GM18870 (cell line): ENCODE results near the gene FLNA.
"Not testable (repeated sequence)": the region's sequence is repeated elsewhere in the genome, so short reads cannot be mapped to it uniquely, and the experiment has no call there.

Experiments used
- ATAC-seq: cut with Tn5 transposase; IDR thresholded peaks from one replicate; pipeline ENCODE4 v1.9.1; 2021; ENCODE audit warnings: moderate library complexity; ENCODE audit not compliant: unreplicated experiment

The FLNA gene, protein sequence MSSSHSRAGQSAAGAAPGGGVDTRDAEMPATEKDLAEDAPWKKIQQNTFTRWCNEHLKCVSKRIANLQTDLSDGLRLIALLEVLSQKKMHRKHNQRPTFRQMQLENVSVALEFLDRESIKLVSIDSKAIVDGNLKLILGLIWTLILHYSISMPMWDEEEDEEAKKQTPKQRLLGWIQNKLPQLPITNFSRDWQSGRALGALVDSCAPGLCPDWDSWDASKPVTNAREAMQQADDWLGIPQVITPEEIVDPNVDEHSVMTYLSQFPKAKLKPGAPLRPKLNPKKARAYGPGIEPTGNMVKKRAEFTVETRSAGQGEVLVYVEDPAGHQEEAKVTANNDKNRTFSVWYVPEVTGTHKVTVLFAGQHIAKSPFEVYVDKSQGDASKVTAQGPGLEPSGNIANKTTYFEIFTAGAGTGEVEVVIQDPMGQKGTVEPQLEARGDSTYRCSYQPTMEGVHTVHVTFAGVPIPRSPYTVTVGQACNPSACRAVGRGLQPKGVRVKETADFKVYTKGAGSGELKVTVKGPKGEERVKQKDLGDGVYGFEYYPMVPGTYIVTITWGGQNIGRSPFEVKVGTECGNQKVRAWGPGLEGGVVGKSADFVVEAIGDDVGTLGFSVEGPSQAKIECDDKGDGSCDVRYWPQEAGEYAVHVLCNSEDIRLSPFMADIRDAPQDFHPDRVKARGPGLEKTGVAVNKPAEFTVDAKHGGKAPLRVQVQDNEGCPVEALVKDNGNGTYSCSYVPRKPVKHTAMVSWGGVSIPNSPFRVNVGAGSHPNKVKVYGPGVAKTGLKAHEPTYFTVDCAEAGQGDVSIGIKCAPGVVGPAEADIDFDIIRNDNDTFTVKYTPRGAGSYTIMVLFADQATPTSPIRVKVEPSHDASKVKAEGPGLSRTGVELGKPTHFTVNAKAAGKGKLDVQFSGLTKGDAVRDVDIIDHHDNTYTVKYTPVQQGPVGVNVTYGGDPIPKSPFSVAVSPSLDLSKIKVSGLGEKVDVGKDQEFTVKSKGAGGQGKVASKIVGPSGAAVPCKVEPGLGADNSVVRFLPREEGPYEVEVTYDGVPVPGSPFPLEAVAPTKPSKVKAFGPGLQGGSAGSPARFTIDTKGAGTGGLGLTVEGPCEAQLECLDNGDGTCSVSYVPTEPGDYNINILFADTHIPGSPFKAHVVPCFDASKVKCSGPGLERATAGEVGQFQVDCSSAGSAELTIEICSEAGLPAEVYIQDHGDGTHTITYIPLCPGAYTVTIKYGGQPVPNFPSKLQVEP (N-terminal part only)

GRCh38 chrX:154374313-154375155, at the start of gene FLNA:
Gene FLNA, minus strand, starts transcription at chrX:154374634. Its CDS starts 3,389 bp downstream, at chrX:154371245.
- ATAC-seq: no peak

DNA sequence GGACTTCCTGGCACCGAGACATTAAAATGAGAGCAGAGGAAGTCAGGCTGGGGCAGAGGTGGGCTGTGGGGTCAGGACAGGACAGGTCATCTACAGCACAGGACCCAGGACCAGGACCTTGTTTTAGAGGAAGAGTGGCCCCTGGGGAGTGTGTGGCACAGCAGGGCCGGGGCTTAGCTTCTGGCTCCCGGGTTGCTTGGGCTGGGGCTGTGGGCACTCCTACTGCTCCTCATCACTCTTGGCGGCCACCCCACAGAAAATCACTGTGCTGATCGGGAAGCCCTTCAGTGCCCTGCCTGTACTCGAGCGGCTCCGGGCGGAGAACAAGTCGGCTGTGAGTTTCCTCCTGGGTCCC, 45.9 kb upstream of the FLNA start:
- no peak for ATAC-seq

GRCh38 chrX:154419688-154420401, 45.4 kb upstream of the FLNA start:
- ATAC-seq: no peak

DNA sequence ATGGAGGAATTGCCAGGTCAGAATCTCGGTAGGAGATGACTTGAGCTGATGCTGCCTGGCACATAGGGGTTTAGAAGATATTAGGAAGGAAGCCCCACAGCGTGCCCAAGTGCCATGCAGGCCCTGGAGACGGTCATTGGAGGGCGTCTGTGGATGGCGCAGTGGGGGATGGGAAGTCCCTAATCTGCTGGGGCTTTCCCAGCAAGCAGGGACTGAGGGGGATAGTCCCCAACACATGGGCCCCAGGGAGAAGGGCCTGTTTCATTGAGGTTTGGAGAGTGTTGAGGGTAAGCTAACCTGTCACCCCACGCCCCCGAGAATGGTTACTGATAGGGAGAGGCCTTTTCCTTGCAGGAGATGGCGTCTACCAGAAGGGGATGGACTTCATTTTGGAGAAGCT, 44.8 kb upstream of the FLNA start:
- ATAC-seq: no peak

GRCh38 chrX:154417157-154417556, 42.7 kb upstream of the FLNA start:
- no peak for ATAC-seq

DNA sequence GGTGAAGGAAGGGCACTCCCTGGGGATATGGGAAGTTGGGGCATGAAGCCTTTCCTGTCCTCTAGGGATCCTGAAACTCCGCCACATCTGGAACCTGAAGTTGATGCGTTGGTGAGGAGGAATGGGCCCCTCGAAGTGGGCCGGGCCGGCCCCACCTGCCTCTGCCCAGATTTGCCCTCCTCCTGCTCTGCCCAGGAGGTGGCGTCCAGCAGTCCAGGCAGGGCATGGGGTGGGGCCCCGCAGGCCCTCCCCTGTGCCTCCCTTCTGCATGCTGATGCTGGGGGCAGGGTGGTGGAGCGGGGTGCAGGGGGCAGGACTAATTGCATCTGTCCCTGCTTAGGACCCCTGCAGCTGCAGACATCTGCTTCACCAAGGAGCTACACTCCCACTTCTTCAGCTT, 38.7 kb upstream of the FLNA start:
- ATAC-seq: no peak

DNA sequence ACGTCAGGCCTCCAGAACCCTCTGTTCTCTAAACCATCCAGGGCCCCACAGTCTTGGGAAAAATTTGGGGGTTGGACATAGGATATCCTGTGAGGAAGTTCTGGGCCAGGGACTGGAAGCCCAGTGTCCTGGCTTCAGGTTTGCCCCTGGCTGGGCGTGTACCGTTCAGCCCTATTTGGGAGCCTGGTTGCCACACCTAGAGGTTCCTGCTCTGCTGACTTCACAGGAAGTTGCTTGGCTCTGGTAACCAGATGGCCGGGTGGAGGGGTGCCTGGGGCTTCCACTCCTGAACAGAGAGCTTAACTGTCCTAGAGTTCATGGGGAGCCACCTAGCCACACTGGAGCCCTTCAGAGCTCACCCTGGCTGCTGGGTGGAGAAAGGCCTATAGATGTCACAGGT, 38.0 kb upstream of the FLNA start:
- ATAC-seq: no peak

GRCh38 chrX:154411981-154412340, 37.5 kb upstream of the FLNA start:
- ATAC-seq: no peak

DNA sequence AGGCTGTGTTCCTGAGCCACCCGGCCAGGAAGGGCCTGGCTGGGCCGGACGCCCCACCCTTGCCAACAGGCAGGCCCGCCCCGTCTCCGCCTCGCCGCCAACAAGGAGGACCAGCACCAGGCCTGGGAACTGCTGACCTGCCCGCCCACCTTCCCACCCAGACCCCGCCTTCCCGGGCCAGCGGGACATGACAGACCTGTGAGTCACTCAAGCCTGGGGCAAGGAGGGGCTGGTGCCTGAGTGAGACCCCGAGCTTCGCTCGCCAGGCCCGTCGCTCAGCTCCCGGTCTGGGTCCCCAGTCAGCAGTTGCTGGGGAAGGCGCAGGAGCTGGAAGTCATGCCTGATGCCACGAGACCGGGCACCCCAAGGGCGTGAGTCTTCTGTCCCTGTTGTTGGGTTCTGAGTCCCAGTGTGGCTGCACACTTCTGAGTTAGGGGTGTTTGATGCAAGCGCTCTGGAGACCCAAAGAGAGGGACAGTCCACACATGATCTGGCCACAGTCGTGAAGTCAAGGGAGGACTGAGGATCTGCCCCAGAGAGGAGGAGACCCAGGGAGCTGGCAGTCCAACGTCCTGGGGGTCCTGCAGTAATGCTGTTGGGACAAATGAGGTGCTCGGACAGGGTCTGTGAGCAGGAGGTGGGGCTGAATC, 34.9 kb upstream of the FLNA start, which contains the start of gene DNASE1L1:
DNASE1L1 (minus strand) TSS at position 33 of the 650 bp plus-strand sequence. CDS start 3,686 bp downstream, outside the sequence.
- no peak for ATAC-seq

GRCh38 chrX:154408659-154409221, 34.3 kb upstream of the FLNA start:
- ATAC-seq: no peak

DNA sequence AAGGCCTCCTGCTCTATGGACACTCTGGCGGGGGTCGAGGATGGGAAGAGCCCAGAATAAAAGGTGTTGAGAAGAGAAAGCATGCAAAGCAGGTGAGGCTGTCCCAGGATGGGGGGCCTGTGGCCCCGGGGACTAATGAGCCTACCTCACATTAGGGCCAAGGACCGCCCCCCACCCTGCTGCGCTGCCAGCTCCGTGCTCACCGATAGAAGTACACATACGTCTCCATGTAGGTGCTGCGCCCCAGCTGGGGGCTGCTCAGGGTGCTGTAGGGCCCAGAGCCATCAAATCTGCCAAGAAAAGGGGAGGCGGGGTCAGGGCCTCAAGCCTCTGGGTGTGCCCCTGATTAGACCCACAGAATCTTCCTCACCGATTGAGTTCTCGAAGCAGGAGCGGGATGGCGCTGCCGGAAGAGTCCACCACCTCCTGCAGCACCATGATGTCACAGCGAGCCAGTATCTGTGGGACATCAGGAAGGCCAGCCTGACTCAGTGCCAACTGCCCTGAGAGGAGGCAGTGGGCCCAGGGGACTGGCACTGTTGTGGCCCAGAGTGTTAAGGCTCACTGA, 30.3 kb upstream of the FLNA start:
- ATAC-seq: no peak

- no peak for ATAC-seq
Observed at GRCh38 chrX:154403858-154404257, 29.4 kb upstream of the FLNA start.

GRCh38 chrX:154403192-154403591, 28.8 kb upstream of the FLNA start:
- no peak for ATAC-seq

DNA sequence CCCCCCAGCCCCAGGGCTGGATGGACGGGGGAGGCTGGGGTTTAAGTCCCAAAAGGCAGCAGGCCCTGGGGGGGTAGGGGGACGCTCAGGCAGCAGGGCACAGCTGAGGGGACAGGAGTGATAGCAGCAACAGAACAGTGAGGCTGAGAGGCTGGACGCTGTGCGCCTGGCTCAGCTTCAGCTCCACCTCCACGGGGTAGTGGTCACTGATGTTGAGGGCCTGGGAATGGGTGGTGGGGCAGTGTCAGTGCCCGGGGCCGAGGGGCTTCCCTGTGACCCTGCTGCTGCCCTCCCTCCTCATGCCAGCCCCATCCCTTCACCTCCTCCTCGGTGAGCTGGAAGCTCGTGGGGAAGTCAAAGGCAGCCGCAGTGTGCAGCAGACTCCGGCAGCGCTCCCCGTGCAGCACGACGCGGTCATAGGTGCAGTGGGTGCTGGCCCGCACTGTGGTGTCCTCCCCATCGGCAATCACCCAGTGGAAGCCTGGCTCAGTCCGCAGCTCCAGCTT, 28.2 kb upstream of the FLNA start:
- no peak for ATAC-seq

GRCh38 chrX:154401918-154402621, 27.6 kb upstream of the FLNA start:
- ATAC-seq: no peak

DNA sequence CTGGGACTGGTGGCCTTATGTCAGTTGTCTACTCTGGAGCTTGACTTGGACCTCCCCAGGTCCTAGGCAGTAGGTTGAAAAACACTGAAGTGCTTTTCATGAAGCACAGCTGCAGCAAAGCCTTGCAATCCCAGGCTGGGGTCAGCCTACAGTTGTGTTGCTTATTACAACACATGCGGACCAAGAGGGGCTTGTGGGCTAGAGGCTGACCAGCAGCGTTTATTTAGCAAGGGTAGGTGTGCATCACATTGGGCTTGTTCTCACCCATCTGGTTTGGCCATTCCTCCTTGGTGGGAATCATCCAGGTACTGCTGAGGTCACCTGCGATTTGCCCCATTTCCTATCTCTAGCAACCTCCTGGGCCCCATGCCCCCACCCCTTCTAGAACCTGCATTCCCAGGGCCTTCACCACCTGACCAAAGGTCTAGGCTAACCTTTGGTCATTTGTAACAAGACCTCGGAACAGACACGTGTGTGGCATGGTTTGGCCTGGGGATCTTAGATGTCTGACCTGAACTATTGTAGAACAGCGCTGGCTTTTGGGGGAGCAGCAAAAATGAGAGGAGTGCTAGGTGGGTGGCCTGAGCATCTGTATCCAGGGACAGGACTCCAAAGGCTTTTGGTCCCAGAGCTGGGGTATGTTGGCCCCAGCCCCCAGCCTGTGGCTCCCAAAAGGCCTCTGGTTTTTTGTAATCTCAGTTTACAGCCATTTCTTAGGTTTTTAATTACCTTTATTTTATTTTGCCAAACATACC, 26.8 kb upstream of the FLNA start:
- no peak for ATAC-seq

DNA sequence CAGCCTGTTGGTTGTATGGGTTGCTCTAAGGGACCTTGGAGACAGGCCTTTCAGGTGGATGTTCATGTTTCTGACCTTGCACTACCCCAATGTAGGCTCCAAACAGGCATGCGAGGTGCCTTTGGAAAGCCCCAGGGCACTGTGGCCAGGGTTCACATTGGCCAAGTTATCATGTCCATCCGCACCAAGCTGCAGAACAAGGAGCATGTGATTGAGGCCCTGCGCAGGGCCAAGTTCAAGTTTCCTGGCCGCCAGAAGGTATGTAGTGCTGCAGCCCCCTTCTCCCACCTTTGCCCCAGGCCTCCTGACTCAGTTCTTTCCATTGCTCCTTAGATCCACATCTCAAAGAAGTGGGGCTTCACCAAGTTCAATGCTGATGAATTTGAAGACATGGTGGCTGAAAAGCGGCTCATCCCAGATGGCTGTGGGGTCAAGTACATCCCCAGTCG, 26.0 kb upstream of the FLNA start:
- not testable (repeated sequence) for ATAC-seq
